IPS-18a (cell line): ENCODE data around the gene NTM.

Experiments used
- H3K27ac ChIP-seq: one replicate; pipeline ENCODE4 v1.5.1; 2013; ENCODE audit warnings: low read length
- H3K27me3 ChIP-seq: one replicate; pipeline ENCODE4 v1.6.1; 2013; ENCODE audit warnings: mild to moderate bottlenecking, low read length; ENCODE audit not compliant: control insufficient read depth, insufficient read depth
- H3K36me3 ChIP-seq: one replicate; pipeline ENCODE4 v1.6.1; 2013; ENCODE audit warnings: low read depth, low read length; ENCODE audit not compliant: control insufficient read depth
- H3K4me1 ChIP-seq: one replicate; pipeline ENCODE4 v1.6.1; 2013; ENCODE audit warnings: low read depth, low read length; ENCODE audit not compliant: control insufficient read depth
- H3K4me3 ChIP-seq: one replicate; pipeline ENCODE4 v1.5.1; 2013; ENCODE audit warnings: low read length
- H3K9ac ChIP-seq: one replicate; pipeline ENCODE4 v1.6.1; 2013; ENCODE audit warnings: mild to moderate bottlenecking, low read length, moderate library complexity
- H3K9me3 ChIP-seq: one replicate; pipeline ENCODE4 v1.6.1; 2013; ENCODE audit warnings: low read depth, low read length; ENCODE audit not compliant: control insufficient read depth

The NTM gene

GRCh38 chr11:131597890-131598289 lies 227.5 kb downstream of the NTM start:
- Histone ChIP-seq H3K4me3 (no peak overlapping the region), H3K27me3 (no peaks in the 10 kb centered on the region), H3K27ac (no peak overlapping the region), H3K36me3 (no peaks in the 10 kb centered on the region), H3K4me1 (peaks cover 24% of the 10 kb centered on the region), H3K9me3 (no peaks in the 10 kb centered on the region), H3K9ac (no peak overlapping the region)

DNA sequence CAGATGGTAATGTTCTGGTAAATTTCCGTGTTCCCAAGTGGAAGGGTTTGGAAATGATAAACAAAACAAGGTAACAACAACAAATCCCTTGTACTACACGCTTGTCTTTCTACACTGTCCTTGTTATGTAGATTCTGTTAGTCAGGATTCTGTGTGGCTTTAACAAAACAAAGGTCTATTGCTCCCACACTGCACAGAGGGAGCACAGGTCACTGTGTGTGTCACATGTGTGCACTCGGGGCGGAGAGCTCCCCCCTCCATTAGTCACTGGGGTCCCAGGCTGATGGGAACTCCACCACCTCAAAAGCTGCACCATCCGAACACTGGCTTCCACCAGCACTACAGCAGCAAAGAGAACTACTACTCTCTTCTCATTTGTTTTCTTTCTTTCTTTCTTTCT lies 227.9 kb downstream of the NTM start:
- Histone ChIP-seq H3K36me3 (no peaks in the 10 kb centered on the region), H3K27me3 (no peaks in the 10 kb centered on the region)

GRCh38 chr11:131599285-131599684 lies 228.9 kb downstream of the NTM start:
- Histone ChIP-seq H3K9ac (no peak overlapping the region), H3K27ac (no peak overlapping the region), H3K9me3 (no peaks in the 10 kb centered on the region), H3K27me3 (no peaks in the 10 kb centered on the region), H3K4me3 (no peak overlapping the region), H3K4me1 (peaks cover 24% of the 10 kb centered on the region), H3K36me3 (no peaks in the 10 kb centered on the region)

More for the DNA sequence above, 227.9 kb downstream of the NTM start:
- Histone ChIP-seq H3K27ac (no peak overlapping the region), H3K4me3 (no peak overlapping the region), H3K4me1 (peaks cover 24% of the 10 kb centered on the region), H3K9me3 (no peaks in the 10 kb centered on the region), H3K9ac (no peak overlapping the region)

DNA sequence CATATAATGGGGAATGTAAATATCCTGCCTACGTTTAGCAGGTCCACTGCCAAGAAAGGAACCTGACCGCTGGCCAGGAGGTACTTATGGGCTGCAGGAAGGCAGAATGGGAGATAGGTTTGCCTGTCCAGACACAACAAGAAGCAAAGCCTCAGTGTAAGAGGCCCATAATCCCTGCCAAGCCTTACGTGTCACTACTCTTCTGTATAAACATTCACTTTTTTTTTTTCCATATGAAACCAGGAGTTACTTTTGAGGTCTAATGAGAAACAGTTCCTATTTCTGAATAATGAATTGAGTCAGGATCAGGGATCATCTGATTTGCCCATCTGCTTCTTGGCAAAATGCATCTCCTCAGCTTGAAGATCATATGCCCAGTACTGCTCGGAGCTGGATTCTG lies 230.2 kb downstream of the NTM start:
- no peak overlapping the region for H3K9ac ChIP-seq
- no peak overlapping the region for H3K27ac ChIP-seq
- no peak overlapping the region for H3K4me3 ChIP-seq
- H3K36me3 ChIP-seq, result no peaks in the 10 kb centered on the region
- H3K4me1 ChIP-seq, result peaks cover 15% of the 10 kb centered on the region
- no peaks in the 10 kb centered on the region for H3K9me3 ChIP-seq
- no peaks in the 10 kb centered on the region for H3K27me3 ChIP-seq

DNA sequence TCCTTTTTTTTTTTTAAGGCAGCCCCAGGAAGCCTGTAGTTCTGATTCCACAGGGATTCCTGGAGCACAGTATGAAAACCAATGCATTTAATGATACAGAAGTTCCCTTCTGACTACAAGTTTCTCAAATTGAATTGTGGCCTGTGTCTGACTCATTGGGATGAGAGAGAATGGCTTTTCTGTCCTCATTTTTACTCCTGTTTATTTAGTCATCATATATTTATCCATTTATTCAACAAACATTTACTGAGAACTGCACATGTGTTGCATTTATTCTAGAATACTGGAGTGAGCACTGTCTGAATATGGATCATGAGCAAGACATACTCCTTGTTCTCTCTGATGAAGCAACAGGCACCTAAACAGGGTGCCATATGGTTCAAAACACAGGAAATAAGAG lies 231.2 kb downstream of the NTM start:
- Histone ChIP-seq H3K9ac (no peak overlapping the region), H3K4me1 (peaks cover 12% of the 10 kb centered on the region), H3K9me3 (no peaks in the 10 kb centered on the region), H3K36me3 (no peaks in the 10 kb centered on the region), H3K4me3 (no peak overlapping the region), H3K27me3 (no peaks in the 10 kb centered on the region), H3K27ac (no peak overlapping the region)

DNA sequence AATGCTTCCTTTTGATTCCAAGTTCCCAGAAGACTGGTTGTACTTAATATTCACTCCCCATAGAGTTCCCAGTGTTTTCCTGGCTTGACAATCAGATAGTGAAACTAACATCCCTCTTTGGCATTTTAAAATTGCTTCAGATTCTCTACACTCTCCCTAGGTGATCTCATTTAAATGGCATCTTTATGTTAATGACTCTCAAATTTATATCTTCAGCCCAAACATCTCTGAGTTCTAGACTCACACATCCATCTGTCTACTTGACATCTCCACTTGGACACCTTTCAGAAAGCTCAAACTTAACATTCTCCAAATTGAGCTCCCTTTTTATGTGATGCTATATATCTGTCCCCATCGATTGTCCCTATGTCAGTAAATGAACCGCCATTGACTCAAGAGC lies 232.0 kb downstream of the NTM start:
- Histone ChIP-seq H3K27me3 (no peaks in the 10 kb centered on the region), H3K9me3 (no peaks in the 10 kb centered on the region), H3K27ac (no peak overlapping the region)

DNA sequence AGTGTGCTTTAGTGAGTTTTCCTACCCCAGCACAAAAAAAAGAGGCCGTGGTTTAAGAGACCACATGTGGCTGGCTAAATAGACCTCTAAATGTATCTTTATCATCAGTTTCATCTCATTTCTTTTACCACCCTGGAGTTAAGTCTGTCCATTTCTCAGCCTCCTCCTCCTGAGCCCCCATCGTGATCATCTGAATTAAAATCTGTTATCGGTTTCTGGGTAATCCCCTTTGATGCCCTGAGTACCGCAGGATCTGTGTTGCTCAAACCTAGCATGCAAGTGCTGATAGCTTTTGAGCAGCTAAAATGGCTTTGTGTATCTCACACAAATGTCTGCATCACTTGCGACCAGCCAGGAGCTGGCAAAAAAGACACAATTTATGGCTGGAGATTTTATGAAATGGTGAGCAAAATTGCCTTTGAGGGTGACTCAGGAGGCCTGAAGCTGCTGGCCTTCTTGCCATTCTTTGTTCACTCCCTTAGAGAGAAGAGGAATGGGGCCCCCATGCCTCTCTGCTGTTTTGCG lies 236.5 kb downstream of the NTM start:
- no peak overlapping the region for H3K27ac ChIP-seq
- peaks cover 12% of the 10 kb centered on the region for H3K4me1 ChIP-seq
- no peaks in the 10 kb centered on the region for H3K9me3 ChIP-seq
- H3K4me3 ChIP-seq, result no peak overlapping the region
- H3K27me3 ChIP-seq, result no peaks in the 10 kb centered on the region
- no peak overlapping the region for H3K9ac ChIP-seq
- no peaks in the 10 kb centered on the region for H3K36me3 ChIP-seq

More for the DNA sequence above, 232.0 kb downstream of the NTM start:
- Histone ChIP-seq H3K4me3 (no peak overlapping the region), H3K9ac (no peak overlapping the region), H3K36me3 (no peaks in the 10 kb centered on the region), H3K4me1 (peaks cover 12% of the 10 kb centered on the region)

- H3K27me3 ChIP-seq, result no peaks in the 10 kb centered on the region
- no peaks in the 10 kb centered on the region for H3K36me3 ChIP-seq
- H3K9me3 ChIP-seq, result no peaks in the 10 kb centered on the region
- peaks cover 12% of the 10 kb centered on the region for H3K4me1 ChIP-seq
- H3K4me3 ChIP-seq, result no peak overlapping the region
- H3K9ac ChIP-seq, result no peak overlapping the region
- no peak overlapping the region for H3K27ac ChIP-seq
These were observed 238.9 kb downstream of the NTM start for GRCh38 chr11:131609337-131609736.

GRCh38 chr11:131609921-131610320 lies 239.5 kb downstream of the NTM start:
- Histone ChIP-seq H3K27ac (no peak overlapping the region), H3K4me3 (no peak overlapping the region), H3K4me1 (peaks cover 12% of the 10 kb centered on the region), H3K27me3 (no peaks in the 10 kb centered on the region), H3K36me3 (no peaks in the 10 kb centered on the region), H3K9me3 (no peaks in the 10 kb centered on the region), H3K9ac (no peak overlapping the region)

DNA sequence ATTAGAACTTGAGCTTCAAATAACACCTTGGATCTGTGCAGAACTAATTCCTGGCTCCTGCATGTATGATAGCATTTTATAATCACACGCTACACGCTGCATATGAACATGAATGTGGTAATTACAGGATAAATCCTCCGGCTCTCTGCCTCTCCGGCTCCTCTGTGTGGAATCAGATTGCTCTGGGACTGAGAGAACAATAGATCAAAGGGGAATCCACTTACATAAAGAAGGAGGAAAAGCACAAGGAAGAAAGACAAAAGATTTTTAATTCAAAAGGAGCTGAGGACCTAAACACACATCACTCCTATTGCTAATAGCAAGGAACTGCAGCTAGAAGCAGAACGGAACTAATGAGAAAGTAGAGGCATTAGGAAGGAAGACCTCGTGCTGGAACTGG lies 240.9 kb downstream of the NTM start:
- no peaks in the 10 kb centered on the region for H3K9me3 ChIP-seq
- H3K27me3 ChIP-seq, result no peaks in the 10 kb centered on the region
- H3K36me3 ChIP-seq, result no peaks in the 10 kb centered on the region
- H3K27ac ChIP-seq, result no peak overlapping the region
- no peak overlapping the region for H3K4me3 ChIP-seq
- peaks cover 12% of the 10 kb centered on the region for H3K4me1 ChIP-seq
- H3K9ac ChIP-seq, result no peak overlapping the region

DNA sequence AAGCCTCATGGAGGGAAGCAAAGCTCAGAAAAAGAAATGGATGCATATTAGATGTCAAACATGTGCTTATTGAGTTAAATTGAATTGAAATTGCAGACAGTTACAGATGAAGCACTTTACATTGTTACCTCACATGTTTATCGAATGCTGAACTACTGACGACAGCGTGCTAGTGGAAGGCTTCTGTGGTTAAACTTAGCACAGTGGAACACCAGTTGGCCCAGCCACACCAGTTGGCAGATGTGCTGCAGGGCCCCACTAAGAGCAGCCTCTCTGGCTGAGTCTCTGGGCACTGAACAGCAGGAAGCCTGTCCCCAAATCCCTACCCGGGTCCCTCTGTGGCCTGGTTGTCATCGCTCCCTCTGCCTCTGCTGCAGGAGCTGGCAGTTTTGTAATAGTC lies 242.1 kb downstream of the NTM start:
- Histone ChIP-seq H3K27me3 (no peaks in the 10 kb centered on the region), H3K36me3 (no peaks in the 10 kb centered on the region)

GRCh38 chr11:131614631-131615030 lies 244.2 kb downstream of the NTM start:
- Histone ChIP-seq H3K9me3 (no peaks in the 10 kb centered on the region), H3K9ac (no peak overlapping the region), H3K36me3 (no peaks in the 10 kb centered on the region), H3K27me3 (no peaks in the 10 kb centered on the region), H3K4me1 (peaks cover 6% of the 10 kb centered on the region), H3K27ac (no peak overlapping the region), H3K4me3 (no peak overlapping the region)

More for the DNA sequence above, 242.1 kb downstream of the NTM start:
- H3K4me1 ChIP-seq, result peaks cover 12% of the 10 kb centered on the region
- H3K9me3 ChIP-seq, result no peaks in the 10 kb centered on the region
- no peak overlapping the region for H3K27ac ChIP-seq
- no peak overlapping the region for H3K9ac ChIP-seq
- H3K4me3 ChIP-seq, result no peak overlapping the region
